ENCODE data around the gene FHDC1. TPM values are rescaled to one million over a fixed set of nuclear protein-coding genes. Genes with fewer than 3 reads are reported as not detected.

The FHDC1 gene
- total RNA-seq, 1 donor from 2014 or later, result 25.7 TPM

DNA sequence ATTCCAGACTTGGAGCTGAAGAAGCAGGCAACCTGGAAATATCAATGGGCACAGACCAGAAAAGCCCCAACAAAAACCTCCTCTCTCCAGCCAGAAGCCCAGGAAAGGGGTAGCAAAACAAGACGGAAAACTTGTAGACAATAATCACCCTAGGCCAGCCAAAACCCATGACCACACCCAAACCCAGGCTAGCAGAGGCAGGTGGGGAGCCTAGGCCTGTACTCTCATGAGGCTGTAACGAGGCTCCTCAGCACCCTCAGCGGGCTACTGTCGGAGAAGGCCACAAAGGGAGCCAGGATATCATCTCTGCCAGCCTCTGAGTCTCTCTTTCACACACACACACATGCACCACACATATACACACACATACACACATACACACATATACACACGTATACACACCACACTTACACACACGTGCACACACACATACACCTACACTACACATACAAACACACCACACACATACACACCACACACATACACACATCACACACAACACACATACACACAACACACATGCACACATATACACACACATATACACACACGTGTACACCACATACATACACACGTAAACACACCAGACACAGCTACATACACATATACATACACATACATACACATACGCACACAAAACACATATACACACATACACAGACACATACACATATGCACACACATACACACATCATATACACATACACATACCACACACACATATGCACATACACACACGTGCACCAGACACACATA, 90.6 kb downstream of the FHDC1 start:
- DNase-seq (no peak), ATAC-seq (no peak)
- Histone ChIP-seq H3K4me3 (no peak overlapping the region), H3K27ac (no peak overlapping the region), H3K36me3 (no peaks in the 10 kb centered on the region), H3K27me3 (no peaks in the 10 kb centered on the region), H3K9me3 (no peaks in the 10 kb centered on the region), H3K4me1 (no peaks in the 10 kb centered on the region)
- intact Hi-C loops (cut with DNase I), result no loop called here
- TF ChIP-seq, protein P1, sequence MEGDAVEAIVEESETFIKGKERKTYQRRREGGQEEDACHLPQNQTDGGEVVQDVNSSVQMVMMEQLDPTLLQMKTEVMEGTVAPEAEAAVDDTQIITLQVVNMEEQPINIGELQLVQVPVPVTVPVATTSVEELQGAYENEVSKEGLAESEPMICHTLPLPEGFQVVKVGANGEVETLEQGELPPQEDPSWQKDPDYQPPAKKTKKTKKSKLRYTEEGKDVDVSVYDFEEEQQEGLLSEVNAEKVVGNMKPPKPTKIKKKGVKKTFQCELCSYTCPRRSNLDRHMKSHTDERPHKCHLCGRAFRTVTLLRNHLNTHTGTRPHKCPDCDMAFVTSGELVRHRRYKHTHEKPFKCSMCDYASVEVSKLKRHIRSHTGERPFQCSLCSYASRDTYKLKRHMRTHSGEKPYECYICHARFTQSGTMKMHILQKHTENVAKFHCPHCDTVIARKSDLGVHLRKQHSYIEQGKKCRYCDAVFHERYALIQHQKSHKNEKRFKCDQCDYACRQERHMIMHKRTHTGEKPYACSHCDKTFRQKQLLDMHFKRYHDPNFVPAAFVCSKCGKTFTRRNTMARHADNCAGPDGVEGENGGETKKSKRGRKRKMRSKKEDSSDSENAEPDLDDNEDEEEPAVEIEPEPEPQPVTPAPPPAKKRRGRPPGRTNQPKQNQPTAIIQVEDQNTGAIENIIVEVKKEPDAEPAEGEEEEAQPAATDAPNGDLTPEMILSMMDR (IDR thresholded peaks at IDR 0.05), result no peak

DNA sequence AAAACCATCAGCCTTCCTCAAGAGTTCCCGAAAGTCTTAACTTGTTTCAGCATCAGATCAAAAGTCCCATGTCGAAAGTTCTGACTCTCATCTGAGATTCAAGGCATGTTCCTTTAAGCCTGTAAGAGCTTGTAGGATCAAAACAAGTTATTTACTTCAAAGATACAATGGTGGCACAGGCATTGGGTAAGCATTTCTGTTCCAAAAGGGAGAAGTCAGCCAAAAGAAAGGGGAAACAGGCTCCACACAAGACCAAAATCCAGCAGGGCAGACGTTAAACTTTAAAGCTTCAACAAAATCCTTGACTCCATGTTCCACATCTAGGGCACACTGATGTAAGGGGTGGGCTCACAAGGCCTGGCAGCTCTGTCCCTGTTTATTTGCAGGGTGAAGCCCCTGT, 91.7 kb downstream of the FHDC1 start:
- DNase-seq, result no peak
- intact Hi-C loops (cut with DNase I), result no loop called here
- no peaks in the 10 kb centered on the region for H3K9me3 ChIP-seq
- no peaks in the 10 kb centered on the region for H3K4me1 ChIP-seq
- H3K27ac ChIP-seq, result no peak overlapping the region
- no peaks in the 10 kb centered on the region for H3K36me3 ChIP-seq
- no peak for ATAC-seq
- H3K4me3 ChIP-seq, result no peak overlapping the region
- TF ChIP-seq, protein P1 (IDR thresholded peaks at IDR 0.05), result no peak
- H3K27me3 ChIP-seq, result no peaks in the 10 kb centered on the region

DNA sequence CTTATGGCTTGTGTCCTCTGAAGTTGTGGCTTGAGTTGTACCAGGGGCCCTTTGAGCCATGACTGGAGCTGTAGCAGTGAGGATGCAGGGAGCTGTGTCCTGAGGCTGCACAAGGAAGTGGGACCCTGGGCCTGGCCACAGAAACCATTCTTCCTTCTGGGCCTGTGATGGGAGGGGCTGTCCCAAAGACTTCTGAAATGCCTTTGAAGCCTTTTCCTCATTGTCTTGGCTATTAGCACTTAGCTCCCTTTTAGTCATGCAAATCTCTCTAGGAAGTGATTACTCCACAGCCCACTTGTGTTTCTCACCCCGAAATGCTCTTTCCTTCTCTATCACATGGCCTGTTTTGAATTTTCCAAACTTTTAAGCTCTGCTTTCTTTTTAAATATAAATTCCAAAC, 92.4 kb downstream of the FHDC1 start:
- Histone ChIP-seq H3K4me1 (no peaks in the 10 kb centered on the region), H3K9me3 (no peaks in the 10 kb centered on the region), H3K36me3 (no peaks in the 10 kb centered on the region), H3K4me3 (no peak overlapping the region), H3K27ac (no peak overlapping the region), H3K27me3 (no peaks in the 10 kb centered on the region)
- DNase-seq (no peak), ATAC-seq (no peak)
- TF ChIP-seq, protein P1 (IDR thresholded peaks at IDR 0.05), result no peak
- intact Hi-C loops (cut with DNase I), result no loop called here

Other genes with a start within 250 kb of the FHDC1 start
- not detected for gene TIGD4, start 156.6 kb upstream of the FHDC1 start, total RNA-seq
- gene ARFIP1, start 156.4 kb upstream of the FHDC1 start, total RNA-seq, result 29.3 TPM